Measurements from ENCODE around the gene ATP5F1E.

ATP5F1E gene

DNA sequence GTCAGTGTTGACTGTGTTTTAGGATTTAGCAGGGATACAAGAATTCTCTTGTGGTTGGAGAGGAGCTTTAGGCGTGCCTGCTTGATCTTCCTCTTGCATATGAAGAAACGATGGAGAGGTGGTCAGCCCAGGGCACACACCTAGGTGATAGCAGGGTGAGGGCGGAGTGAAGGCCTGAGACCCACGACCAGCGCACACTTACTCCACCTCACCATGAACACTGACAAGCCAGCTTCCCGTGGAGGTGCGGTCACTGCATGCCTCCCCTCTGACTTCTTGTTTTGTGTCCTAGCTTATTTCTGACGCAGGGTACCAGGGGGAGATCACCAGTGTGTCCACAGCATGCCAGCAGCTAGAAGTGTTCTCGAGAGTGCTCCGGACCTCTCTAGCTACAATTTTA is 42.9 kb downstream of the ATP5F1E start:
- Histone ChIP-seq H3F3A (ENCODE audit: insufficient read depth, low read length) (no peaks in the 10 kb centered on the region), H3K36me3 (ENCODE audit: insufficient read depth, low read length) (peaks cover 88% of the 10 kb centered on the region), H3K9me2 (ENCODE audit: low read depth, low read length) (no peaks in the 10 kb centered on the region), H3K27me3 (ENCODE audit: insufficient read depth, low read length) (no peaks in the 10 kb centered on the region), H3K4me2 (ENCODE audit: low read length) (no peak overlapping the region), H3K4me3 (ENCODE audit: low read depth, low read length, poor library complexity, severe bottlenecking) (no peak overlapping the region), H3K4me1 (ENCODE audit: insufficient read depth, low read length, severe bottlenecking) (peaks cover 11% of the 10 kb centered on the region), H3K9me3 (ENCODE audit: low read length) (no peaks in the 10 kb centered on the region), H4K20me1 (ENCODE audit: insufficient read depth, low read length) (no peaks in the 10 kb centered on the region), H3K79me2 (ENCODE audit: insufficient read depth, low read length) (peaks cover 19% of the 10 kb centered on the region), H3K9ac (ENCODE audit: low read length) (no peak overlapping the region), H3K27ac (ENCODE audit: low read depth, low read length, poor library complexity, severe bottlenecking) (no peak overlapping the region), H2AFZ (ENCODE audit: low read length) (no peak overlapping the region)
- TF ChIP-seq CTCF (IDR thresholded peaks at IDR 0.05; ENCODE audit: low read length) (no peak), EZH2 (IDR thresholded peaks at IDR 0.05; ENCODE audit: borderline replicate concordance, low read length) (no peak)

DNA sequence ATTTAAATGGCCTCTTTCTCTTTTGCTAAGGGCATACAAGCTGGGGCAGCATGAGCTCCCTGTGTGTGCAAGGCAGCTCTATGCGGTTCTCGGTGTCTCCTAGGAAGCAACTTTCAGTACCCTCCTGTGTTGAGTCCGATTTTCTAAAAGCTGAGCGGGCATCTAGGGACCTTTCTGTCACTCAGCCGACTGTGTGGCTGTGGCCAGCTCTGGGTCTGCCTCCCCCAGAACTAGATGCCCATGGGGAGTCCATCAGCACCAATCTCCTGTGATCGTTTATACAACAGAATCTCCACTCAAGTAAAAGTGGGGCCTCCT is 43.6 kb downstream of the ATP5F1E start:
- Histone ChIP-seq H3F3A (ENCODE audit: insufficient read depth, low read length) (no peaks in the 10 kb centered on the region), H3K79me2 (ENCODE audit: insufficient read depth, low read length) (peaks cover 26% of the 10 kb centered on the region)

DNA sequence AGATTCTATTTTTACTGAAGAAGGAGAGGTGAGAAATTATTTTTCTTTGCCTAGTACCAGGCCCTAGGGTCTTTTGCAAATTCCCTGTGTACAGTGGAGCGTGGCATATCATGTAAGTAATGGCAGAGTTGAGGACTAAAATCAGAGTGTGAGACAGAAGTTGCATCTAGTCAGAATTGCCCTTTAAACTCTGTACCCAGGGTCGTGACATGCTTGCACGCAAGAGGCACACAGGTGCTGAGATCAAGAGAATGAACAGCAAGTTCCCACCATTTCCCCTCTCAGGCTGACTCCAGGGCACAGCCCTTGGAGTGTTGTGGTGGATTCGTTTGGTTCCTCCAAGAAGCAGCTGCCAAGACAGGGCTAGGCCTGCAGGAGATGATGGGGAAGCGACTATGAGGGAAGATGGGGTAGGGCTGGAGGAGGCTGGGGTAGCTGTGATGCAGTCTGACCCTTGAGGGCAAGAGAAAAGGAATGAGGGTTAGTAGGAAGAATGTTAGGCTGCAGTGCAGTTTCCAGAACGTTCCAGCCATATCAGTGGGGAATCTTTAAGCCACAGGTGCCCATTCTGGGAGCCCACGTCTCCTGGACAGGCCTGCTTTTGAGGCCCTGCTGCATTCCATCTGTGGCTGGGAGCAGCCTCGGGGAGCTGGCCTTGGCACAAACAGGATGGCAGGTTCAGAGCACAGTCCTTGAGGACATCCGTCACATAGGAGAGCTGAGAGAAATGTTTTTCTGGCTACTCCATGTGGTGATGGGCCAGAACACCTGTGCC is 44.2 kb downstream of the ATP5F1E start:
- Histone ChIP-seq H3K9me2 (ENCODE audit: low read depth, low read length) (no peaks in the 10 kb centered on the region), H3K4me1 (ENCODE audit: insufficient read depth, low read length, severe bottlenecking) (peaks cover 20% of the 10 kb centered on the region), H3K27ac (ENCODE audit: low read depth, low read length, poor library complexity, severe bottlenecking) (no peak overlapping the region), H3K79me2 (ENCODE audit: insufficient read depth, low read length) (peaks cover 30% of the 10 kb centered on the region), H2AFZ (ENCODE audit: low read length) (no peak overlapping the region), H3F3A (ENCODE audit: insufficient read depth, low read length) (no peaks in the 10 kb centered on the region), H3K36me3 (ENCODE audit: insufficient read depth, low read length) (peaks cover 76% of the 10 kb centered on the region), H3K27me3 (ENCODE audit: insufficient read depth, low read length) (no peaks in the 10 kb centered on the region), H3K9ac (ENCODE audit: low read length) (no peak overlapping the region), H3K4me2 (ENCODE audit: low read length) (no peak overlapping the region), H4K20me1 (ENCODE audit: insufficient read depth, low read length) (no peaks in the 10 kb centered on the region), H3K4me3 (ENCODE audit: low read depth, low read length, poor library complexity, severe bottlenecking) (no peak overlapping the region), H3K9me3 (ENCODE audit: low read length) (no peaks in the 10 kb centered on the region)
- TF ChIP-seq CTCF (IDR thresholded peaks at IDR 0.05; ENCODE audit: low read length) (no peak), EZH2 (IDR thresholded peaks at IDR 0.05; ENCODE audit: borderline replicate concordance, low read length) (no peak)

More for the DNA sequence above, 43.6 kb downstream of the ATP5F1E start:
- Histone ChIP-seq H3K9ac (ENCODE audit: low read length) (no peak overlapping the region), H3K27ac (ENCODE audit: low read depth, low read length, poor library complexity, severe bottlenecking) (no peak overlapping the region), H3K4me2 (ENCODE audit: low read length) (no peak overlapping the region), H3K27me3 (ENCODE audit: insufficient read depth, low read length) (no peaks in the 10 kb centered on the region), H3K9me3 (ENCODE audit: low read length) (no peaks in the 10 kb centered on the region), H2AFZ (ENCODE audit: low read length) (no peak overlapping the region), H4K20me1 (ENCODE audit: insufficient read depth, low read length) (no peaks in the 10 kb centered on the region), H3K36me3 (ENCODE audit: insufficient read depth, low read length) (peaks cover 81% of the 10 kb centered on the region), H3K4me1 (ENCODE audit: insufficient read depth, low read length, severe bottlenecking) (peaks cover 14% of the 10 kb centered on the region), H3K9me2 (ENCODE audit: low read depth, low read length) (no peaks in the 10 kb centered on the region), H3K4me3 (ENCODE audit: low read depth, low read length, poor library complexity, severe bottlenecking) (no peak overlapping the region)
- TF ChIP-seq EZH2 (IDR thresholded peaks at IDR 0.05; ENCODE audit: borderline replicate concordance, low read length) (no peak), CTCF (IDR thresholded peaks at IDR 0.05; ENCODE audit: low read length) (no peak)
